Astrocyte of the spinal cord (primary cell): ENCODE results near the gene MMP14.
"Not testable (repeated sequence)": the region's sequence is repeated elsewhere in the genome, so short reads cannot be mapped to it uniquely, and the experiment has no call there.

ENCODE experiments used
- DNase-seq: peaks from one replicate; pipeline ENCODE4 v3.0.0; 2011; ENCODE audit warnings: low read depth, low spot score
- H3K4me3 ChIP-seq: 2 replicates; pipeline ENCODE4 v1.5.1; 2011; ENCODE audit warnings: low read depth, mild to moderate bottlenecking, low read length, moderate library complexity
- CTCF ChIP-seq: IDR thresholded peaks from 2 replicates; pipeline ENCODE4 v1.5.1; 2012; ENCODE audit warnings: low read depth, mild to moderate bottlenecking, low read length, inconsistent platforms
- in situ Hi-C: cut with HindIII; loops from 2 replicates; pipeline ENCODE4 v1.10.0; 2017; ENCODE audit warnings: low sequenced_read_pairs

MMP14 gene

GRCh38 chr14:22822571-22823098, 13.8 kb upstream of the MMP14 start:
- DNase-seq = peak; percentile 97
- TF ChIP-seq CTCF = peak; percentile 92
- in situ Hi-C loops = no loop called here

GRCh38 chr14:22824711-22825359, 11.6 kb upstream of the MMP14 start:
- no peak for TF ChIP-seq CTCF
- DNase-seq = peak; percentile 98
- no peak overlapping the region for H3K4me3 ChIP-seq
- in situ Hi-C loops = no loop called here

More at GRCh38 chr14:22822571-22823098, 13.8 kb upstream of the MMP14 start:
- peak overlapping the region; percentile 23 for H3K4me3 ChIP-seq

- in situ Hi-C loops, DNase-seq: not testable (repeated sequence)
- H3K4me3 ChIP-seq = peak overlapping the region; percentile 90
These were observed 7.2 kb upstream of the MMP14 start for GRCh38 chr14:22829076-22829660.

- in situ Hi-C loops = no loop called here
- H3K4me3 ChIP-seq = peak within 1 kb of the TSS; percentile 90
- TF ChIP-seq CTCF = no peak
- DNase-seq = peak; percentile 92
These were observed 6.5 kb upstream of the MMP14 start, which contains the start of gene MRPL52 for GRCh38 chr14:22829661-22830442. Gene MRPL52, plus strand, starts transcription at chr14:22829887. Its CDS starts 26 bp downstream, at chr14:22829913.

GRCh38 chr14:22830443-22831010, 5.9 kb upstream of the MMP14 start:
- no peak for DNase-seq
- TF ChIP-seq CTCF = no peak
- peak overlapping the region; percentile 90 for H3K4me3 ChIP-seq
- in situ Hi-C loops = no loop called here

- no peak for DNase-seq
- H3K4me3 ChIP-seq = no peak overlapping the region
- no peak for TF ChIP-seq CTCF
- in situ Hi-C loops = no loop called here
These were observed 880 bp upstream of the MMP14 start for GRCh38 chr14:22835505-22835904.
